HEK293 (cell line): ENCODE data around the gene KRTAP10-4.

Source experiments
- CTCF ChIA-PET: fragments of 350-600 bp; formaldehyde crosslinking; extraction: SDS; loops from one replicate; lab custom pipeline; 2021; ENCODE audit warnings: antibody characterized with exemption; lab: Yijun Ruan, JAX
- POLR2A ChIA-PET: fragments of 300-600 bp; formaldehyde crosslinking; extraction: SDS; loops from one replicate; lab custom pipeline; 2020; ENCODE audit warnings: antibody characterized with exemption, inconsistent platforms; lab: Yijun Ruan, JAX
- H3K27ac ChIP-seq: fragments of 200-500 bp; sonication (Bioruptor generic); 2 replicates; pipeline ENCODE4 v1.5.1; 2014; ENCODE audit warnings: low read depth, low read length, control low read depth, inconsistent platforms; ENCODE audit errors: extremely low read depth
- H3K36me3 ChIP-seq, 2 experiments: fragments of 200-500 bp in 1 of 2; sonication (Bioruptor generic) in 1 of 2; 1 replicate in 1 of 2; 2 replicates in 1 of 2; pipeline ENCODE4 v1.5.1; 2014 to 2017; ENCODE audit warnings: inconsistent platforms in 2 of 2, low read length in 2 of 2; ENCODE audit not compliant: control insufficient read depth in 2 of 2, insufficient read depth in 1 of 2
- H3K4me1 ChIP-seq: fragments of 200-500 bp; sonication (Bioruptor generic); 2 replicates; pipeline ENCODE4 v1.5.1; 2014; ENCODE audit warnings: mild to moderate bottlenecking, low read length, inconsistent platforms; ENCODE audit not compliant: control insufficient read depth, insufficient read depth
- H3K4me3 ChIP-seq: 2 replicates; pipeline ENCODE4 v1.5.1; 2011; ENCODE audit warnings: low read depth, mild to moderate bottlenecking, control low read depth, low read length, moderate library complexity
- H3K9me3 ChIP-seq: fragments of 200-500 bp; sonication (Bioruptor generic); 2 replicates; pipeline ENCODE4 v1.5.1; 2014; ENCODE audit warnings: low read depth, low read length, inconsistent platforms; ENCODE audit not compliant: control insufficient read depth, insufficient read depth
- ELK4 ChIP-seq: IDR thresholded peaks from 2 replicates; pipeline ENCODE4 v1.6.1; 2011; ENCODE audit warnings: mild to moderate bottlenecking, low read depth, low read length, borderline replicate concordance
- GLI2 ChIP-seq: fragments of 450-650 bp; formaldehyde crosslinking; IDR thresholded peaks from 2 replicates; pipeline ENCODE4; 2017; ENCODE audit warnings: missing biosample characterization, missing genetic modification characterization, low read depth, borderline replicate concordance
- PATZ1 ChIP-seq: fragments of 450-650 bp; formaldehyde crosslinking; IDR thresholded peaks from 2 replicates; pipeline ENCODE4 v1.5.1; 2016; ENCODE audit warnings: missing biosample characterization, missing genetic modification characterization
- SETDB1 ChIP-seq: IDR thresholded peaks from one replicate; pipeline ENCODE4 v1.6.1; 2017; ENCODE audit warnings: mild to moderate bottlenecking, low read length, moderate library complexity, mixed read lengths; ENCODE audit not compliant: insufficient read length
- TRIM28 ChIP-seq: IDR thresholded peaks from 2 replicates; pipeline ENCODE4 v1.6.1; 2011; ENCODE audit warnings: low read length, control low read depth, borderline replicate concordance
- TSHZ1 ChIP-seq: fragments of 450-650 bp; formaldehyde crosslinking; IDR thresholded peaks from 2 replicates; pipeline ENCODE4 v1.5.1; 2016; ENCODE audit warnings: missing biosample characterization, missing genetic modification characterization, borderline replicate concordance
- ZBTB10 ChIP-seq: fragments of 450-650 bp; formaldehyde crosslinking; IDR thresholded peaks from 2 replicates; pipeline ENCODE4 v1.5.1; 2016; ENCODE audit warnings: missing biosample characterization, missing genetic modification characterization
- ZNF280C ChIP-seq: fragments of 450-650 bp; formaldehyde crosslinking; IDR thresholded peaks from 2 replicates; pipeline ENCODE4 v1.5.1; 2016; ENCODE audit warnings: missing biosample characterization, missing genetic modification characterization
- ZNF324 ChIP-seq: fragments of 450-650 bp; formaldehyde crosslinking; IDR thresholded peaks from 2 replicates; pipeline ENCODE4 v1.5.1; 2016; ENCODE audit warnings: missing biosample characterization, missing genetic modification characterization
- ZNF48 ChIP-seq: fragments of 450-650 bp; formaldehyde crosslinking; IDR thresholded peaks from 2 replicates; pipeline ENCODE4 v1.5.1; 2016; ENCODE audit warnings: missing biosample characterization, missing genetic modification characterization
- ZNF549 ChIP-seq: fragments of 450-650 bp; IDR thresholded peaks from 2 replicates; pipeline ENCODE4 v1.5.1; 2018; ENCODE audit warnings: missing biosample characterization, missing genetic modification characterization, mild to moderate bottlenecking, inconsistent platforms, moderate library complexity
- ZNF555 ChIP-seq: fragments of 450-650 bp; formaldehyde crosslinking; conservative IDR thresholded peaks from 2 replicates; pipeline ENCODE4 v1.5.1; 2017; ENCODE audit warnings: missing biosample characterization, mild to moderate bottlenecking, missing genetic modification characterization, inconsistent platforms
- ZNF560 ChIP-seq: fragments of 450-650 bp; formaldehyde crosslinking; IDR thresholded peaks from 2 replicates; pipeline ENCODE4 v1.5.1; 2017; ENCODE audit warnings: missing biosample characterization, missing genetic modification characterization, borderline replicate concordance
- ZNF785 ChIP-seq: fragments of 450-650 bp; formaldehyde crosslinking; IDR thresholded peaks from 2 replicates; pipeline ENCODE4 v1.5.1; 2016; ENCODE audit warnings: missing biosample characterization, missing genetic modification characterization
- ZNF830 ChIP-seq: fragments of 450-650 bp; IDR thresholded peaks from 2 replicates; pipeline ENCODE4 v1.5.0; 2018; ENCODE audit warnings: missing biosample characterization, missing genetic modification characterization, low read depth, mild to moderate bottlenecking, moderate library complexity

The KRTAP10-4 gene

GRCh38 chr21:44619886-44620285, 46.4 kb downstream of the KRTAP10-4 start:
- Histone ChIP-seq H3K27ac (no peak overlapping the region), H3K4me3 (no peak overlapping the region), H3K36me3 (no peaks in the 10 kb centered on the region), H3K9me3 (no peaks in the 10 kb centered on the region), H3K4me1 (no peaks in the 10 kb centered on the region)
- TF ChIP-seq ZNF280C (tag by site-specific recombination), result no peak
- peak; percentile 64 for TF ChIP-seq SETDB1
- TF ChIP-seq TRIM28, result peak; percentile 74; the same call in 1 of the 2 replicates
- TF ChIP-seq ZNF560 (tag by site-specific recombination), result no peak
- TF ChIP-seq ZNF549 (tag by site-specific recombination), result no peak
- no peak for TF ChIP-seq TSHZ1 (tag by site-specific recombination)
- TF ChIP-seq GLI2 (tag by site-specific recombination), result no peak
- no peak for TF ChIP-seq ZNF785 (tag by site-specific recombination)
- TF ChIP-seq ZBTB10 (tag by site-specific recombination), result no peak
- TF ChIP-seq ZNF830 (tag by site-specific recombination), result no peak
- TF ChIP-seq ELK4, result no peak
- TF ChIP-seq ZNF555 (tag by site-specific recombination), result no peak
- TF ChIP-seq PATZ1 (tag by site-specific recombination), result no peak
- TF ChIP-seq ZNF324 (tag by site-specific recombination), result no peak
- no peak for TF ChIP-seq ZNF48 (tag by site-specific recombination)
- CTCF ChIA-PET, result no interaction called here
- POLR2A ChIA-PET, result no interaction called here
